ENCODE data around the gene PLEKHA7.

PLEKHA7 gene

GRCh38 chr11:16818284-16818683 lies 195.9 kb downstream of the PLEKHA7 start:
- H3K36me3 ChIP-seq (ENCODE audit: insufficient read depth): no peaks in the 10 kb centered on the region
- H3K4me1 ChIP-seq (ENCODE audit: low read depth, poor library complexity, severe bottlenecking): peaks cover 8% of the 10 kb centered on the region
- no peak overlapping the region for H3K4me2 ChIP-seq
- H3K4me3 ChIP-seq (IDR thresholded peaks at IDR 0.05; ENCODE audit: insufficient read depth, low read depth, low read length): no peak overlapping the region
- H3K27me3 ChIP-seq (ENCODE audit: insufficient read depth, low read depth): no peaks in the 10 kb centered on the region
- no peaks in the 10 kb centered on the region for H3K79me2 ChIP-seq (ENCODE audit: insufficient read depth, low read depth)
- H3K9ac ChIP-seq: no peak overlapping the region
- no peak for TF ChIP-seq CTCF (conservative IDR thresholded peaks at IDR 0.05; ENCODE audit: low read depth, low read length)
- H2AFZ ChIP-seq (ENCODE audit: low read depth): no peak overlapping the region
- H3K27ac ChIP-seq: no peak overlapping the region
- H4K20me1 ChIP-seq (ENCODE audit: insufficient read depth): no peaks in the 10 kb centered on the region

DNA sequence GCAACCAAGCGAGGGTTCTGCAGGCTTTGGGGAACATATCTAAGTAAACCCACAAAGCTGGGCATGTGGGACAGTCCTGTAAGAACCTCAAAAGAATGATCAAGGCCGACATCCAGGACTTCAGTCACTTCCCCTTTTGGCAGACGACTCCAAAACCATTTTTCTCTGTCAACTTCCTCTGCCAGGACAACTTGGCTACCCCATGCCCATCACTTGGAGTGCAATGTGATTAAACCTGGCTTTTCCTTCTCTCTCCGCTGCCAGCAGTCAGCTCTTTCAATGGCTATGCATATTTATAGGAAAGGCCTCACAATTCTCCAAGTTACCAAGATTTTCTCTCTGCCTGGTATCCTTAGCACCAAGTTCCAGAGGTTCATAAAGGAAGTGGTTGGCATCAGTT lies 196.9 kb downstream of the PLEKHA7 start:
- H3K9ac ChIP-seq: no peak overlapping the region
- no peak overlapping the region for H3K4me2 ChIP-seq
- no peaks in the 10 kb centered on the region for H3K27me3 ChIP-seq (ENCODE audit: insufficient read depth, low read depth)
- H2AFZ ChIP-seq (ENCODE audit: low read depth): no peak overlapping the region
- H4K20me1 ChIP-seq (ENCODE audit: insufficient read depth): no peaks in the 10 kb centered on the region
- no peaks in the 10 kb centered on the region for H3K36me3 ChIP-seq (ENCODE audit: insufficient read depth)
- peaks cover 8% of the 10 kb centered on the region for H3K4me1 ChIP-seq (ENCODE audit: low read depth, poor library complexity, severe bottlenecking)
- no peak overlapping the region for H3K27ac ChIP-seq
- H3K4me3 ChIP-seq (IDR thresholded peaks at IDR 0.05; ENCODE audit: insufficient read depth, low read depth, low read length): no peak overlapping the region
- no peaks in the 10 kb centered on the region for H3K79me2 ChIP-seq (ENCODE audit: insufficient read depth, low read depth)
- no peak for TF ChIP-seq CTCF (conservative IDR thresholded peaks at IDR 0.05; ENCODE audit: low read depth, low read length)

- no peak overlapping the region for H3K4me2 ChIP-seq
- no peak overlapping the region for H3K9ac ChIP-seq
- TF ChIP-seq CTCF (conservative IDR thresholded peaks at IDR 0.05; ENCODE audit: low read depth, low read length): no peak
- no peaks in the 10 kb centered on the region for H4K20me1 ChIP-seq (ENCODE audit: insufficient read depth)
- H3K4me3 ChIP-seq (IDR thresholded peaks at IDR 0.05; ENCODE audit: insufficient read depth, low read depth, low read length): no peak overlapping the region
- H3K79me2 ChIP-seq (ENCODE audit: insufficient read depth, low read depth): no peaks in the 10 kb centered on the region
- no peaks in the 10 kb centered on the region for H3K36me3 ChIP-seq (ENCODE audit: insufficient read depth)
- H3K27ac ChIP-seq: no peak overlapping the region
- H3K4me1 ChIP-seq (ENCODE audit: low read depth, poor library complexity, severe bottlenecking): peaks cover 8% of the 10 kb centered on the region
- H3K27me3 ChIP-seq (ENCODE audit: insufficient read depth, low read depth): no peaks in the 10 kb centered on the region
- H2AFZ ChIP-seq (ENCODE audit: low read depth): no peak overlapping the region
Observed at GRCh38 chr11:16816358-16817270, 197.6 kb downstream of the PLEKHA7 start.

- no peaks in the 10 kb centered on the region for H4K20me1 ChIP-seq (ENCODE audit: insufficient read depth)
- H3K27ac ChIP-seq: no peak overlapping the region
- no peak for TF ChIP-seq CTCF (conservative IDR thresholded peaks at IDR 0.05; ENCODE audit: low read depth, low read length)
- no peaks in the 10 kb centered on the region for H3K27me3 ChIP-seq (ENCODE audit: insufficient read depth, low read depth)
- no peak overlapping the region for H3K9ac ChIP-seq
- no peak overlapping the region for H3K4me3 ChIP-seq (IDR thresholded peaks at IDR 0.05; ENCODE audit: insufficient read depth, low read depth, low read length)
- no peaks in the 10 kb centered on the region for H3K36me3 ChIP-seq (ENCODE audit: insufficient read depth)
- H3K4me2 ChIP-seq: no peak overlapping the region
- H2AFZ ChIP-seq (ENCODE audit: low read depth): no peak overlapping the region
- H3K4me1 ChIP-seq (ENCODE audit: low read depth, poor library complexity, severe bottlenecking): peaks cover 4% of the 10 kb centered on the region
- H3K79me2 ChIP-seq (ENCODE audit: insufficient read depth, low read depth): no peaks in the 10 kb centered on the region
Observed at GRCh38 chr11:16815047-16815767, 199.0 kb downstream of the PLEKHA7 start.
